HEK293 (cell line): Measurements from ENCODE around the gene ZNF600.

Experiments
- CTCF ChIP-seq: fragments of 450-650 bp; formaldehyde crosslinking; IDR thresholded peaks from 2 replicates; pipeline ENCODE4 v1.5.1; 2016; ENCODE audit warnings: missing biosample characterization, missing genetic modification characterization
- GLIS1 ChIP-seq: fragments of 450-650 bp; formaldehyde crosslinking; IDR thresholded peaks from 2 replicates; pipeline ENCODE4 v1.5.1; 2016; ENCODE audit warnings: missing biosample characterization, missing genetic modification characterization
- REST ChIP-seq: fragments of 450-650 bp; formaldehyde crosslinking; IDR thresholded peaks from 2 replicates; pipeline ENCODE4 v1.5.1; 2016; ENCODE audit warnings: missing biosample characterization, missing genetic modification characterization
- ZBTB7A ChIP-seq: fragments of 450-650 bp; formaldehyde crosslinking; IDR thresholded peaks from 2 replicates; pipeline ENCODE4 v1.5.1; 2016; ENCODE audit warnings: low read depth, missing biosample characterization, missing genetic modification characterization
- ZNF121 ChIP-seq: fragments of 450-650 bp; formaldehyde crosslinking; IDR thresholded peaks from 2 replicates; pipeline ENCODE4 v1.5.1; 2016; ENCODE audit warnings: missing biosample characterization, missing genetic modification characterization
- ZNF184 ChIP-seq: fragments of 450-650 bp; IDR thresholded peaks from 2 replicates; pipeline ENCODE4 v1.5.1; 2018; ENCODE audit warnings: missing biosample characterization, mild to moderate bottlenecking, missing genetic modification characterization

GRCh38 chr19:52722062-52723003 lies 64.3 kb downstream of the ZNF600 start:
- TF ChIP-seq GLIS1 (tag by site-specific recombination) (no peak), CTCF (no peak), ZNF184 (tag by site-specific recombination) (no peak), REST (tag by site-specific recombination) (no peak), ZBTB7A (tag by site-specific recombination) (no peak), ZNF121 (tag by site-specific recombination) (no peak)
